ENCODE data around the gene HEATR5A.
A peak's percentile ranks its signal among the peaks of the same experiment; 100 is the strongest.
"Not testable (repeated sequence)": the region's sequence is repeated elsewhere in the genome, so short reads cannot be mapped to it uniquely, and the experiment has no call there.

The HEATR5A gene

GRCh38 chr14:31280132-31280870, 140.0 kb downstream of the HEATR5A start:
- DNase-seq: no peak

GRCh38 chr14:31278883-31279282, 141.5 kb downstream of the HEATR5A start:
- no peak for DNase-seq

GRCh38 chr14:31277085-31277484, 143.3 kb downstream of the HEATR5A start:
- no peak for DNase-seq

- not testable (repeated sequence) for DNase-seq
These were observed 143.9 kb downstream of the HEATR5A start for GRCh38 chr14:31276417-31276816.

- DNase-seq: peak; percentile 6
These were observed 144.6 kb downstream of the HEATR5A start for GRCh38 chr14:31275731-31276130.

- DNase-seq: no peak
These were observed 148.7 kb downstream of the HEATR5A start for GRCh38 chr14:31271648-31272047.

- DNase-seq: peak; percentile 41
These were observed 150.1 kb downstream of the HEATR5A start for GRCh38 chr14:31270196-31270772.

GRCh38 chr14:31269634-31270195, 150.6 kb downstream of the HEATR5A start:
- no peak for DNase-seq

- DNase-seq: no peak
These were observed 152.1 kb downstream of the HEATR5A start for GRCh38 chr14:31268216-31268615.

GRCh38 chr14:31266437-31267331, 153.7 kb downstream of the HEATR5A start:
- DNase-seq: no peak

GRCh38 chr14:31265701-31266398, 154.5 kb downstream of the HEATR5A start:
- DNase-seq: peak; percentile 13

- no peak for DNase-seq
These were observed 156.7 kb downstream of the HEATR5A start for GRCh38 chr14:31263485-31264133.

GRCh38 chr14:31261859-31262731, 158.3 kb downstream of the HEATR5A start:
- DNase-seq: peak; percentile 91

- no peak for DNase-seq
These were observed 158.9 kb downstream of the HEATR5A start for GRCh38 chr14:31261523-31261858.

- DNase-seq: not testable (repeated sequence)
These were observed 161.3 kb downstream of the HEATR5A start for GRCh38 chr14:31259040-31259435.

- DNase-seq: no peak
These were observed 161.8 kb downstream of the HEATR5A start for GRCh38 chr14:31258427-31259039.

GRCh38 chr14:31257554-31258426, 162.6 kb downstream of the HEATR5A start:
- not testable (repeated sequence) for DNase-seq

- DNase-seq: no peak
These were observed 163.2 kb downstream of the HEATR5A start for GRCh38 chr14:31257244-31257553.

- DNase-seq: no peak
These were observed 163.7 kb downstream of the HEATR5A start for GRCh38 chr14:31256534-31257243.

Measured in NCI-H69 (cell line).